IMR-90 (cell line): Measurements from ENCODE around the gene PCED1B. TPM values are rescaled to one million over a fixed set of nuclear protein-coding genes. Genes with fewer than 3 reads are reported as not detected.

Source experiments
- ATAC-seq: fragments of 200-7000 bp; cut with Tn5 transposase; 2 replicates; pipeline ENCODE4 v1.9.1; 2020; ENCODE audit warnings: low read depth, mild to moderate bottlenecking, moderate library complexity
- BruUV-seq: library from RNA; stranded (reverse); fragments of 400-500 nt; replicated peaks from 2 replicates; lab custom pipeline; 2021; lab: Mats Ljungman, UMichigan
- CTCF ChIA-PET: fragments of 300-600 bp; formaldehyde crosslinking; extraction: SDS; loops from one replicate; lab custom pipeline; 2021; ENCODE audit warnings: antibody characterized with exemption; lab: Yijun Ruan, JAX
- POLR2A ChIA-PET: fragments of 300-600 bp; sonication (Branson Sonifier 250); formaldehyde crosslinking; loops from one replicate; lab custom pipeline; 2022; ENCODE audit warnings: antibody characterized with exemption; ENCODE audit not compliant: unreplicated experiment; lab: Charles Lee
- DNase-seq: peaks from one replicate; pipeline ENCODE4 v3.0.0; 2013
- H2AFZ ChIP-seq: replicated peaks from 2 replicates; pipeline ENCODE3; 2013; ENCODE audit warnings: low read length, mild to moderate bottlenecking; ENCODE audit not compliant: poor library complexity
- H2AK5ac ChIP-seq: 2 replicates; pipeline ENCODE4 v1.6.1; 2013; ENCODE audit warnings: low read depth, low read length, inconsistent platforms
- H2AK9ac ChIP-seq: replicated peaks from 2 replicates; pipeline ENCODE3; 2013; ENCODE audit warnings: mild to moderate bottlenecking, low read depth, low read length, moderate library complexity; ENCODE audit not compliant: poor library complexity
- H2BK120ac ChIP-seq: 2 replicates; pipeline ENCODE4 v1.6.1; 2013; ENCODE audit warnings: low read depth, low read length, inconsistent platforms
- H2BK15ac ChIP-seq: 3 replicates; pipeline ENCODE4 v1.6.1; 2013; ENCODE audit warnings: low read depth, low read length, inconsistent platforms
- H2BK20ac ChIP-seq: 2 replicates; pipeline ENCODE4 v1.6.1; 2013; ENCODE audit warnings: low read depth, mild to moderate bottlenecking, inconsistent platforms, low read length, moderate library complexity
- H2BK5ac ChIP-seq: 2 replicates; pipeline ENCODE4 v1.6.1; 2013; ENCODE audit warnings: mild to moderate bottlenecking, low read depth, low read length, inconsistent platforms; ENCODE audit not compliant: poor library complexity, severe bottlenecking
- H3K14ac ChIP-seq: replicated peaks from 2 replicates; pipeline ENCODE4 v1.6.1; 2013; ENCODE audit warnings: low read depth, low read length, inconsistent platforms
- H3K18ac ChIP-seq: 2 replicates; pipeline ENCODE4 v1.6.1; 2013; ENCODE audit warnings: low read depth, low read length, control low read depth
- H3K23ac ChIP-seq: 2 replicates; pipeline ENCODE4 v1.6.1; 2013; ENCODE audit warnings: low read depth, low read length, inconsistent platforms
- H3K27ac ChIP-seq: 2 replicates; pipeline ENCODE4 v1.5.1; 2013; ENCODE audit warnings: mild to moderate bottlenecking, control low read depth, low read length; ENCODE audit not compliant: insufficient read depth
- H3K27me3 ChIP-seq: 2 replicates; pipeline ENCODE4 v1.6.1; 2013; ENCODE audit warnings: low read length; ENCODE audit not compliant: control insufficient read depth, insufficient read depth
- H3K36me3 ChIP-seq: 2 replicates; pipeline ENCODE4 v1.6.1; 2013; ENCODE audit warnings: low read length, mixed read lengths; ENCODE audit not compliant: control insufficient read depth, insufficient read depth
- H3K4ac ChIP-seq: 2 replicates; pipeline ENCODE4 v1.6.1; 2013; ENCODE audit warnings: low read depth, low read length, inconsistent platforms
- H3K4me1 ChIP-seq: 2 replicates; pipeline ENCODE4 v1.6.1; 2013; ENCODE audit warnings: low read length, mixed read lengths; ENCODE audit not compliant: control insufficient read depth, insufficient read depth
- H3K4me2 ChIP-seq: 2 replicates; pipeline ENCODE4 v1.6.1; 2013; ENCODE audit warnings: low read depth, mild to moderate bottlenecking, control low read depth, low read length, moderate library complexity
- H3K4me3 ChIP-seq: 2 replicates; pipeline ENCODE4 v1.5.1; 2013; ENCODE audit warnings: low read depth, mild to moderate bottlenecking, control low read depth, low read length, moderate library complexity; ENCODE audit not compliant: insufficient read depth
- H3K56ac ChIP-seq: 2 replicates; pipeline ENCODE4 v1.6.1; 2013; ENCODE audit warnings: low read length, inconsistent platforms; ENCODE audit not compliant: insufficient read depth; ENCODE audit errors: extremely low read depth
- H3K79me1 ChIP-seq, 2 experiments: 2 replicates each; pipeline ENCODE4 v1.6.1; 2013; ENCODE audit warnings: low read length in 2 of 2, inconsistent platforms in 1 of 2, low read depth in 1 of 2
- H3K9ac ChIP-seq: 2 replicates; pipeline ENCODE4 v1.6.1; 2013; ENCODE audit warnings: low read depth, low read length, control low read depth
- H3K9me1 ChIP-seq: 2 replicates; pipeline ENCODE4 v1.6.1; 2013; ENCODE audit warnings: low read length, inconsistent platforms; ENCODE audit not compliant: insufficient read depth
- H3K9me3 ChIP-seq: 2 replicates; pipeline ENCODE4 v1.6.1; 2013; ENCODE audit warnings: low read length; ENCODE audit not compliant: control insufficient read depth, insufficient read depth
- H4K20me1 ChIP-seq: 2 replicates; pipeline ENCODE4 v1.6.1; 2013; ENCODE audit warnings: low read length, inconsistent platforms; ENCODE audit not compliant: insufficient read depth
- H4K5ac ChIP-seq: 2 replicates; pipeline ENCODE4 v1.6.1; 2013; ENCODE audit warnings: mild to moderate bottlenecking, low read depth, low read length, control low read depth
- H4K8ac ChIP-seq, 2 experiments: 2 replicates each; pipeline ENCODE4 v1.6.1; 2013; ENCODE audit warnings: low read depth in 2 of 2, low read length in 2 of 2, control low read depth in 1 of 2, inconsistent platforms in 1 of 2
- H4K91ac ChIP-seq: 2 replicates; pipeline ENCODE4 v1.6.1; 2013; ENCODE audit warnings: low read depth, low read length, inconsistent platforms; ENCODE audit not compliant: insufficient read depth
- FOS ChIP-seq: fragments of 150-350 bp; IDR thresholded peaks from 2 replicates; pipeline ENCODE4 v1.6.1; 2016; ENCODE audit warnings: low read depth, low read length
- MAZ ChIP-seq: IDR thresholded peaks from 2 replicates; pipeline ENCODE4 v1.6.1; 2012; ENCODE audit warnings: low read depth, mild to moderate bottlenecking, low read length, improper control_type of control experiment, moderate library complexity, borderline replicate concordance
- MXI1 ChIP-seq: IDR thresholded peaks from 2 replicates; pipeline ENCODE4 v1.6.1; 2012; ENCODE audit warnings: low read depth, mild to moderate bottlenecking, low read length, moderate library complexity, borderline replicate concordance
- NFE2L2 ChIP-seq: fragments of 150-350 bp; IDR thresholded peaks from 2 replicates; pipeline ENCODE4 v1.6.1; 2016; ENCODE audit warnings: low read depth, mild to moderate bottlenecking, low read length
- POLR2A ChIP-seq: IDR thresholded peaks from 2 replicates; pipeline ENCODE4 v1.6.1; 2012; ENCODE audit warnings: mild to moderate bottlenecking, low read depth, low read length
- RAD21 ChIP-seq: IDR thresholded peaks from 2 replicates; pipeline ENCODE4 v1.6.1; 2012; ENCODE audit warnings: low read length, improper control_type of control experiment
- RFX5 ChIP-seq: IDR thresholded peaks from 2 replicates; pipeline ENCODE4 v1.8.0; 2012; ENCODE audit warnings: low read depth, mild to moderate bottlenecking, low read length, moderate library complexity
- WGBS, 2 experiments: methylation state at CpG; one replicate each; pipeline versions ENCODE4 v1.1.5 to v1.1.7; 2013; ENCODE audit warnings: missing lambda C conversion rate in 2 of 2; ENCODE audit not compliant: insufficient read length in 1 of 2; ENCODE audit errors: extremely low coverage in 2 of 2; 5-methylcytosine and 5-hydroxymethylcytosine counted together
- dilution Hi-C: fragments of 300-500 bp; cut with HindIII; formaldehyde crosslinking; loops from one replicate; pipeline ENCODE4 v1.14.3; 2018; ENCODE audit warnings: low sequenced_read_pairs; ENCODE audit not compliant: unreplicated experiment
- in situ Hi-C: fragments of 300-500 bp; cut with MboI; formaldehyde crosslinking; loops from 3 replicates; pipeline ENCODE4 v1.14.3; 2019; ENCODE audit warnings: low sequenced_read_pairs, inconsistent platforms, mixed read lengths
- intact Hi-C: fragments of 100-400 bp; cut with micrococcal nuclease; formaldehyde crosslinking; loops from 2 replicates; pipeline ENCODE4 v1.10.0; 2022
- polyA plus RNA-seq, 3 experiments: library from polyadenylated mRNA; depleted of rRNA; stranded (reverse); fragments of >200 nt; gene quantifications; 2 replicates each; pipeline ENCODE4 v1.2.3, GENCODE V29; 2012; ENCODE audit warnings: low replicate concordance in 1 of 3
- total RNA-seq: library from RNA; depleted of rRNA; stranded (reverse); fragments of >200 nt; gene quantifications from 2 replicates; pipeline ENCODE4 v1.2.3, GENCODE V29; 2012
- TF ChIP-seq, protein P1 (sequence below): fragments of 150-350 bp; IDR thresholded peaks from 2 replicates; pipeline ENCODE4 v1.6.1; 2017; ENCODE audit warnings: mild to moderate bottlenecking, antibody characterized with exemption, low read length, low read depth
- TF ChIP-seq, protein P2 (sequence below): fragments of 150-350 bp; IDR thresholded peaks from 2 replicates; pipeline ENCODE4 v1.6.1; 2016; ENCODE audit warnings: low read depth, mild to moderate bottlenecking, low read length, moderate library complexity, borderline replicate concordance

Gene PCED1B
- total and polyA plus RNA-seq, 2 of the 4 experiments (the other 2 are of a cell fraction), result 0.36 to 2.6 TPM

DNA sequence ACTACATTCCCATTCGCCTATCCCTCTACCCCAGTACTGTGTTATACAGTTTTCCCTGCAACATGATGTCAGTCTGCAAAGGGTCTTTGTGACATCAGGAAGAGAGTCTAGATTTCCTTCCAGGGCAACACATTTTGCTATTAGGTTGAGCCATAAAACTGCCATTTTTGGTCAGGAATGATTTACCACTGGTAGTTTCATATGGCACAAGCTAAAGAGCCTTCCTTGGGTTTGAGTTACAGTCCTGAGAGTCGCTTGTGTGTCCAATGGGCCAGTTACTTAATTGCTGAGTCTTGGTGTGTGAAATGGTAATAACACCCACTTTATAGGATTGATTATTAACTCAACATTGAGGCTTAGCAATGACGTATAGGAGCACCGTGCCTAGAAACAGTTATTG lies 23.0 kb downstream of the PCED1B start:
- H4K8ac ChIP-seq, result peak overlapping the region in 1 of 2 experiments; percentile 51; a peak in 1 of 4 replicates
- H3K4me3 ChIP-seq, result no peak overlapping the region
- peaks cover 9 to 26% of the 10 kb centered on the region in 2 experiments; a peak in 3 of 4 replicates for H3K79me1 ChIP-seq
- no peak overlapping the region for H3K9ac ChIP-seq
- H3K23ac ChIP-seq, result 0 out of 2 replicates have a peak overlapping the region, but pooled peaks have one; percentile 52
- no peak overlapping the region for H3K4me2 ChIP-seq
- peak overlapping the region; percentile 56 for H4K91ac ChIP-seq
- intact Hi-C loops (no loop called here), in situ Hi-C loops (no loop called here), dilution Hi-C loops (no loop called here)
- no TSS peak for BruUV-seq
- peak overlapping the region; percentile 65; the same call in 1 of the 2 replicates for H2BK20ac ChIP-seq
- H3K14ac ChIP-seq, result 0 out of 2 replicates have a peak overlapping the region, but pooled peaks have one; percentile 25
- no peaks in the 10 kb centered on the region for H4K20me1 ChIP-seq
- POLR2A ChIA-PET, result no interaction called here
- peaks cover 11% of the 10 kb centered on the region for H3K9me1 ChIP-seq
- peak overlapping the region; percentile 93 for H2AK5ac ChIP-seq
- H2AK9ac ChIP-seq, result no peak overlapping the region
- no peak for DNase-seq
- no peaks in the 10 kb centered on the region for H3K9me3 ChIP-seq
- H2AFZ ChIP-seq, result no peak overlapping the region
- H3K4ac ChIP-seq, result peak overlapping the region; percentile 50
- H3K27ac ChIP-seq, result no peak overlapping the region
- CTCF ChIA-PET, result interaction anchor here (0.8 kb wide), 1 partner anchor 1292 kb away, joined by 4 read pairs; no protein-coding TSS in a partner anchor
- ATAC-seq, result no peak
- WGBS, 2 experiments, result no CpG with 5 or more reads among the region's 4 CpGs
- peak overlapping the region; percentile 5; the same call in 1 of the 2 replicates for H3K18ac ChIP-seq
- no peak overlapping the region; the same call in 1 of the 2 replicates for H4K5ac ChIP-seq
- TF ChIP-seq NFE2L2, result no peak
- no peak for TF ChIP-seq FOS
- TF ChIP-seq POLR2A, result no peak
- no peak for TF ChIP-seq MXI1
- no peak for TF ChIP-seq MAZ
- TF ChIP-seq RAD21, result no peak
- TF ChIP-seq, protein P1, sequence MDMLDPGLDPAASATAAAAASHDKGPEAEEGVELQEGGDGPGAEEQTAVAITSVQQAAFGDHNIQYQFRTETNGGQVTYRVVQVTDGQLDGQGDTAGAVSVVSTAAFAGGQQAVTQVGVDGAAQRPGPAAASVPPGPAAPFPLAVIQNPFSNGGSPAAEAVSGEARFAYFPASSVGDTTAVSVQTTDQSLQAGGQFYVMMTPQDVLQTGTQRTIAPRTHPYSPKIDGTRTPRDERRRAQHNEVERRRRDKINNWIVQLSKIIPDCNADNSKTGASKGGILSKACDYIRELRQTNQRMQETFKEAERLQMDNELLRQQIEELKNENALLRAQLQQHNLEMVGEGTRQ, result no peak
- TF ChIP-seq RFX5, result no peak
- TF ChIP-seq, protein P2, sequence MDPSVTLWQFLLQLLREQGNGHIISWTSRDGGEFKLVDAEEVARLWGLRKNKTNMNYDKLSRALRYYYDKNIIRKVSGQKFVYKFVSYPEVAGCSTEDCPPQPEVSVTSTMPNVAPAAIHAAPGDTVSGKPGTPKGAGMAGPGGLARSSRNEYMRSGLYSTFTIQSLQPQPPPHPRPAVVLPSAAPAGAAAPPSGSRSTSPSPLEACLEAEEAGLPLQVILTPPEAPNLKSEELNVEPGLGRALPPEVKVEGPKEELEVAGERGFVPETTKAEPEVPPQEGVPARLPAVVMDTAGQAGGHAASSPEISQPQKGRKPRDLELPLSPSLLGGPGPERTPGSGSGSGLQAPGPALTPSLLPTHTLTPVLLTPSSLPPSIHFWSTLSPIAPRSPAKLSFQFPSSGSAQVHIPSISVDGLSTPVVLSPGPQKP, result no peak
- H3K56ac ChIP-seq, result no peak overlapping the region
- H2BK5ac ChIP-seq, result peak overlapping the region; percentile 44
- no peaks in the 10 kb centered on the region for H3K36me3 ChIP-seq
- H2BK120ac ChIP-seq, result peak overlapping the region; percentile 76
- H3K27me3 ChIP-seq, result no peaks in the 10 kb centered on the region
- peaks cover 13% of the 10 kb centered on the region for H3K4me1 ChIP-seq
- peak overlapping the region; percentile 75; the same call in 2 of the 3 replicates for H2BK15ac ChIP-seq
